ENCODE measurements around the gene NKX6-2.

DNA sequence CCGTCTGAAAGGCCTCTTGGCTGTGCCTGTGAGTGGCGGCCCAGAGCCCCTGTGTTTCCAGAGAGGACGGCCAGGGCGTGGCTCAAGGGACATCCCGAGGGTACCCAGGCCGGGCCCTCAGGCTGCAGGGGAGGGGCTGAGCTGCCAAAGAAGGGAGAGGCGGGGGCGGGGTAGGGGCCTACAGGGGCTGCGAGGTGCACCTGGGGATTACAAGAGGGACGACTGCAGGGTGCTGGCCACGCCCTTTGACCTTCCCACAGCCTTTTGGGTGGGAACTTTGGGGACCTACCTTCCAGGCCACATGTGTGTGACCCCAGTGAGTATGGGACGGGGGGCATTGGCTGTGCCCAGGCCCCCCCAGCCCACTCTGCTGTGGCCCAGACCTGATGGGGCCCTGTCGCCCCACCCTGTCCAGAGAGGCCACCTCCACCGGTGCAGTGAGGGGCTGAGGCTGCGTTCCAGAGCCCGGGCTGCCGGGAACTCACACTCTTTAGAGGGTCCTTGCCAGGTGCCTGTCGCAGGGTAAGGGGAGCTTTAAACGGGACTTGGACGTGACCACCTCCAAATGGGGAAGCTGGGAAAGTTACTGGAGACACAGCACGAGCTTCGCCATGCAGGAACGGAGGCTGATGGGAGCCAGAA lies 19.0 kb upstream of the NKX6-2 start:
- TF ChIP-seq, protein P1, sequence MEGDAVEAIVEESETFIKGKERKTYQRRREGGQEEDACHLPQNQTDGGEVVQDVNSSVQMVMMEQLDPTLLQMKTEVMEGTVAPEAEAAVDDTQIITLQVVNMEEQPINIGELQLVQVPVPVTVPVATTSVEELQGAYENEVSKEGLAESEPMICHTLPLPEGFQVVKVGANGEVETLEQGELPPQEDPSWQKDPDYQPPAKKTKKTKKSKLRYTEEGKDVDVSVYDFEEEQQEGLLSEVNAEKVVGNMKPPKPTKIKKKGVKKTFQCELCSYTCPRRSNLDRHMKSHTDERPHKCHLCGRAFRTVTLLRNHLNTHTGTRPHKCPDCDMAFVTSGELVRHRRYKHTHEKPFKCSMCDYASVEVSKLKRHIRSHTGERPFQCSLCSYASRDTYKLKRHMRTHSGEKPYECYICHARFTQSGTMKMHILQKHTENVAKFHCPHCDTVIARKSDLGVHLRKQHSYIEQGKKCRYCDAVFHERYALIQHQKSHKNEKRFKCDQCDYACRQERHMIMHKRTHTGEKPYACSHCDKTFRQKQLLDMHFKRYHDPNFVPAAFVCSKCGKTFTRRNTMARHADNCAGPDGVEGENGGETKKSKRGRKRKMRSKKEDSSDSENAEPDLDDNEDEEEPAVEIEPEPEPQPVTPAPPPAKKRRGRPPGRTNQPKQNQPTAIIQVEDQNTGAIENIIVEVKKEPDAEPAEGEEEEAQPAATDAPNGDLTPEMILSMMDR (IDR thresholded peaks at IDR 0.05): no peak
- TF ChIP-seq POLR2A (IDR thresholded peaks at IDR 0.05): no peak

Measured in thyroid gland (tissue), 4 donors.